ENCODE data around the gene RPUSD3.

Gene RPUSD3

DNA sequence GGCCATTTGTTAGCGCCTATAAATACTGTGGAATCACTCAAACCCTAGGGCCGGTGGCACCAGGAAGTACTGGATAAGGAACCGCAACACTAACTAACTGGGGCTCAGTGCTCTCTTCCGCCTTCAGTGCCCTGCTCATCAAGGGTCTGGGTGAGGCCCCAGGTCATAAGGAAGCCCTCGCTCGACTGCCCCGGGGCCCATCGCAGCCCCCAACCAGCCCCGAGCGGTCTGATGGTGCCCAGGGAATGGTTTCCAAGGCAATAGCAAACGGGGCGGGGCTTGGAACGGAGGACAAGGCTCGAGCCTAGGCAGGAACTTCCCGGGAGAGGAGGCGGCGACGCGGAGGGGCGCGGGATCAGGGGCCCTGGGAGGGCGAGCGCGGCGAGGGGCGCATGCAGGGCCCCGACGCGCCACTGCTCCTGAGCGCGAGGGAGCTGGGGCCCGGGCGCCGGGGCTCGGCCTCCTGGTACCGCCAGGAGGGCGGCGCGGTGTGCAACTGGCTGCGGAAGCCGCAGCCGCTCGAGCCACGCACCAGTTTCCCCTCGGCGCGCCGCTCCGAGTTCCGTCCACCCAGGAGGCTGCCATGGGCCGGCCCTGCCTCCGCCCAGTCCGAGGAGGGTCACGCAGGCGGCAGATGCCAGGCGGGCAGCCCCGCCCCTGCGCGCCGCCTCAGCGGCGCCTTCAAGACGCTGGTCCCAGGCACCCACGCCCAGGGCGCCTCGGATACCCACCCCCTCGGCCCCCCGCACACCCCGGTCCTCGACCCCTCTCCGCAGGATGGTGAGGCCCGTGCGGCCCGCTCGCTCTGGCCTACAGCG lies 34.0 kb downstream of the RPUSD3 start, which contains the start of gene TTLL3:
Gene TTLL3 (plus strand): TSS at position 648 of the 818 bp plus-strand sequence. CDS start 400 bp downstream, outside the sequence.
- no peaks in the 10 kb centered on the region for H3K27me3 ChIP-seq
- H3K36me3 ChIP-seq = peaks cover 2% of the 10 kb centered on the region
- H3K4me3 ChIP-seq (ENCODE audit: low read depth, low read length) = peak within 1 kb of the TSS; percentile 56
- no peaks in the 10 kb centered on the region for H3K9me3 ChIP-seq
- H3K4me1 ChIP-seq = no peaks in the 10 kb centered on the region
- DNase-seq = peak; percentile 70
- no peak for TF ChIP-seq CTCF (IDR thresholded peaks at IDR 0.05; ENCODE audit: low read depth, low read length)

DNA sequence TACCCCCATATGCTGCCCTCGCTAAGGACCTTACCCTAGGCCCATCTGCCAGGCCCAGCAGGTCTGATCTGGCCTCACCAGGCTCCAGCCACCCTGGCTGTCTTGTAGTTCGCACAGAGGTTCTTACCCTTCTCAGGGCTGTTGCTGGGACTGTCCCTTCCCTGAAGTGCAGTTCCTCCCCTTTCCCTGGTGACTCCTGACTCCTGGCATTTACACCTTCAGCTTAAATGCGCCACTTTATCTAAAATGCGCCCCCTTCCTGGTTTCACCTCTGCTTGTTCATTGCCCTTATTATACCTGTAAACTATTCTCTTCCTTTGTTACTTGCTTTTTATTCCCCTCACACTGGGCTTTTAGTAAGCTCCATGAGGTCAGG lies 34.6 kb downstream of the RPUSD3 start:
- no peak for DNase-seq
- H3K9me3 ChIP-seq = no peaks in the 10 kb centered on the region
- H3K4me1 ChIP-seq = no peaks in the 10 kb centered on the region
- TF ChIP-seq CTCF (IDR thresholded peaks at IDR 0.05; ENCODE audit: low read depth, low read length) = no peak
- no peaks in the 10 kb centered on the region for H3K27me3 ChIP-seq
- peaks cover 5% of the 10 kb centered on the region for H3K36me3 ChIP-seq
- peak overlapping the region; percentile 56 for H3K4me3 ChIP-seq (ENCODE audit: low read depth, low read length)

- peak; percentile 40 for DNase-seq
- no peak overlapping the region for H3K4me3 ChIP-seq (ENCODE audit: low read depth, low read length)
- H3K9me3 ChIP-seq = no peaks in the 10 kb centered on the region
- peak; percentile 41 for TF ChIP-seq CTCF (IDR thresholded peaks at IDR 0.05; ENCODE audit: low read depth, low read length)
- peaks cover 12% of the 10 kb centered on the region for H3K36me3 ChIP-seq
- H3K27me3 ChIP-seq = no peaks in the 10 kb centered on the region
- no peaks in the 10 kb centered on the region for H3K4me1 ChIP-seq
Measured at GRCh38 chr3:9808345-9809037, 35.3 kb downstream of the RPUSD3 start.

GRCh38 chr3:9807981-9808344 lies 35.8 kb downstream of the RPUSD3 start:
- DNase-seq = no peak
- H3K36me3 ChIP-seq = peaks cover 12% of the 10 kb centered on the region
- no peak for TF ChIP-seq CTCF (IDR thresholded peaks at IDR 0.05; ENCODE audit: low read depth, low read length)
- H3K4me1 ChIP-seq = no peaks in the 10 kb centered on the region
- H3K27me3 ChIP-seq = no peaks in the 10 kb centered on the region
- H3K4me3 ChIP-seq (ENCODE audit: low read depth, low read length) = no peak overlapping the region
- no peaks in the 10 kb centered on the region for H3K9me3 ChIP-seq

- Histone ChIP-seq H3K36me3 (peaks cover 12% of the 10 kb centered on the region), H3K4me1 (no peaks in the 10 kb centered on the region), H3K4me3 (ENCODE audit: low read depth, low read length) (no peak overlapping the region), H3K27me3 (no peaks in the 10 kb centered on the region), H3K9me3 (no peaks in the 10 kb centered on the region)
- no peak for DNase-seq
- no peak for TF ChIP-seq CTCF (IDR thresholded peaks at IDR 0.05; ENCODE audit: low read depth, low read length)
Measured at GRCh38 chr3:9806688-9807589, 36.9 kb downstream of the RPUSD3 start.

Data from BE2C (cell line).